OCI-LY1 (cell line): Measurements from ENCODE around the gene DNAJC7.

Experiments
- H2AFZ ChIP-seq: fragments of 200-600 bp; sonication (generic), shearing (Covaris generic); 2 replicates; pipeline ENCODE4 v1.6.0; 2014; ENCODE audit warnings: antibody characterized with exemption, mild to moderate bottlenecking, low read length
- H3F3A ChIP-seq: fragments of 200-600 bp; sonication (generic), shearing (Covaris generic); 2 replicates; pipeline ENCODE4 v1.6.0; 2014; ENCODE audit warnings: mild to moderate bottlenecking, antibody characterized with exemption, low read length, moderate library complexity; ENCODE audit not compliant: insufficient read depth
- H3K27ac ChIP-seq: fragments of 200-600 bp; sonication (generic); 2 replicates; pipeline ENCODE4 v1.5.1; 2014; ENCODE audit warnings: low read length, mixed run types, mild to moderate bottlenecking, low read depth; ENCODE audit not compliant: poor library complexity, severe bottlenecking
- H3K27me3 ChIP-seq: fragments of 200-600 bp; sonication (generic); 2 replicates; pipeline ENCODE4 v1.6.0; 2014; ENCODE audit warnings: antibody characterized with exemption, mild to moderate bottlenecking, low read length, moderate library complexity; ENCODE audit not compliant: insufficient read depth
- H3K36me3 ChIP-seq: fragments of 200-600 bp; sonication (generic); 2 replicates; pipeline ENCODE4 v1.6.1; 2014; ENCODE audit warnings: mild to moderate bottlenecking, antibody characterized with exemption, low read length, moderate library complexity, mixed read lengths; ENCODE audit not compliant: insufficient read depth
- H3K4me1 ChIP-seq: fragments of 200-600 bp; sonication (generic); 2 replicates; pipeline ENCODE4 v1.5.1; 2014; ENCODE audit warnings: mild to moderate bottlenecking, low read length, moderate library complexity; ENCODE audit not compliant: insufficient read depth, severe bottlenecking
- H3K4me2 ChIP-seq: fragments of 200-600 bp; sonication (generic), shearing (Covaris generic); 2 replicates; pipeline ENCODE4 v1.6.1; 2014; ENCODE audit warnings: low read length
- H3K4me3 ChIP-seq: fragments of 200-600 bp; sonication (generic); 2 replicates; pipeline ENCODE4 v1.5.1; 2014; ENCODE audit warnings: low read length, low read depth, mild to moderate bottlenecking, mixed read lengths; ENCODE audit not compliant: poor library complexity, severe bottlenecking
- H3K79me2 ChIP-seq: fragments of 200-600 bp; shearing (Covaris generic); 2 replicates; pipeline ENCODE4 v1.6.1; 2016; ENCODE audit warnings: mixed run types, low read length, mixed read lengths; ENCODE audit not compliant: insufficient read depth
- H3K9ac ChIP-seq: fragments of 200-600 bp; sonication (generic), shearing (Covaris generic); 2 replicates; pipeline ENCODE4 v1.6.1; 2014; ENCODE audit warnings: mild to moderate bottlenecking, low read length, mixed read lengths
- H3K9me2 ChIP-seq: fragments of 200-600 bp; sonication (generic), shearing (Covaris generic); 2 replicates; pipeline ENCODE4 v1.6.1; 2014; ENCODE audit warnings: low read depth, mild to moderate bottlenecking, low read length, mixed read lengths
- H3K9me3 ChIP-seq: fragments of 200-600 bp; shearing (Covaris generic); 2 replicates; pipeline ENCODE4 v1.6.1; 2014; ENCODE audit warnings: low read length, mixed read lengths
- H4K20me1 ChIP-seq: fragments of 200-600 bp; sonication (generic), shearing (Covaris generic); 2 replicates; pipeline ENCODE4 v1.6.0; 2016; ENCODE audit warnings: mild to moderate bottlenecking, low read length; ENCODE audit not compliant: insufficient read depth
- CTCF ChIP-seq: fragments of 200-600 bp; sonication (generic), shearing (Covaris generic); IDR thresholded peaks from 2 replicates; pipeline ENCODE4 v1.5.1; 2017; ENCODE audit warnings: mild to moderate bottlenecking, antibody characterized with exemption, low read length, moderate library complexity, mixed read lengths
- EZH2 ChIP-seq: fragments of 200-600 bp; sonication (generic), shearing (Covaris generic); IDR thresholded peaks from 2 replicates; pipeline ENCODE4 v1.8.0; 2017; ENCODE audit warnings: borderline replicate concordance, mixed run types, mild to moderate bottlenecking, antibody characterized with exemption, low read length, moderate library complexity, mixed read lengths

The DNAJC7 gene

GRCh38 chr17:41992576-41992975 is 24.7 kb downstream of the DNAJC7 start:
- Histone ChIP-seq H3K27ac (no peak overlapping the region), H3K9me3 (no peaks in the 10 kb centered on the region), H3K4me3 (no peak overlapping the region), H3K79me2 (no peaks in the 10 kb centered on the region), H3K4me2 (no peak overlapping the region), H3F3A (no peaks in the 10 kb centered on the region), H2AFZ (no peak overlapping the region), H3K9me2 (no peaks in the 10 kb centered on the region), H4K20me1 (no peaks in the 10 kb centered on the region), H3K36me3 (peaks cover 95% of the 10 kb centered on the region), H3K27me3 (no peaks in the 10 kb centered on the region), H3K9ac (no peak overlapping the region), H3K4me1 (peaks cover 18% of the 10 kb centered on the region)
- TF ChIP-seq CTCF (no peak), EZH2 (no peak)

GRCh38 chr17:41989702-41990419 is 27.4 kb downstream of the DNAJC7 start:
- H2AFZ ChIP-seq, result no peak overlapping the region
- H3K27ac ChIP-seq, result no peak overlapping the region
- H3K9me2 ChIP-seq, result no peaks in the 10 kb centered on the region
- H3K4me3 ChIP-seq, result no peak overlapping the region
- no peaks in the 10 kb centered on the region for H3K27me3 ChIP-seq
- H4K20me1 ChIP-seq, result no peaks in the 10 kb centered on the region
- TF ChIP-seq CTCF (no peak), EZH2 (no peak)
- no peaks in the 10 kb centered on the region for H3F3A ChIP-seq
- no peaks in the 10 kb centered on the region for H3K9me3 ChIP-seq
- H3K79me2 ChIP-seq, result no peaks in the 10 kb centered on the region
- no peak overlapping the region for H3K4me2 ChIP-seq
- H3K9ac ChIP-seq, result no peak overlapping the region
- H3K4me1 ChIP-seq, result no peaks in the 10 kb centered on the region
- H3K36me3 ChIP-seq, result peaks cover 95% of the 10 kb centered on the region

- H4K20me1 ChIP-seq, result no peaks in the 10 kb centered on the region
- no peaks in the 10 kb centered on the region for H3K79me2 ChIP-seq
- no peak overlapping the region for H3K4me3 ChIP-seq
- no peak overlapping the region for H3K4me2 ChIP-seq
- peaks cover 97% of the 10 kb centered on the region for H3K36me3 ChIP-seq
- H3K27me3 ChIP-seq, result no peaks in the 10 kb centered on the region
- H3K4me1 ChIP-seq, result peaks cover 3% of the 10 kb centered on the region
- no peaks in the 10 kb centered on the region for H3K9me3 ChIP-seq
- H3K9me2 ChIP-seq, result no peaks in the 10 kb centered on the region
- H3F3A ChIP-seq, result no peaks in the 10 kb centered on the region
- TF ChIP-seq CTCF (no peak), EZH2 (no peak)
- no peak overlapping the region for H3K27ac ChIP-seq
- no peak overlapping the region for H2AFZ ChIP-seq
- no peak overlapping the region for H3K9ac ChIP-seq
These were observed 28.8 kb downstream of the DNAJC7 start for GRCh38 chr17:41988418-41988817.
